Osteocyte (in vitro differentiated cells): ENCODE measurements around the gene TNS3. TPM values are rescaled to one million over a fixed set of nuclear protein-coding genes. Genes with fewer than 3 reads are reported as not detected.

Source experiments
- DNase-seq: peaks from one replicate; pipeline ENCODE4 v3.0.0; 2021; ENCODE audit warnings: mixed read lengths; ENCODE audit not compliant: unreplicated experiment; ENCODE audit errors: extremely low spot score
- H3K27ac Mint-ChIP-seq: one replicate; pipeline ENCODE4 v1.8.0; 2021; ENCODE audit warnings: mild to moderate bottlenecking, mixed read lengths; ENCODE audit not compliant: unreplicated experiment
- H3K27me3 Mint-ChIP-seq: one replicate; pipeline ENCODE4 v1.8.0; 2021; ENCODE audit warnings: mixed read lengths; ENCODE audit not compliant: unreplicated experiment
- H3K36me3 Mint-ChIP-seq: one replicate; pipeline ENCODE4 v1.8.0; 2021; ENCODE audit warnings: mixed read lengths; ENCODE audit not compliant: unreplicated experiment
- H3K4me1 Mint-ChIP-seq: one replicate; pipeline ENCODE4 v1.8.0; 2021; ENCODE audit warnings: mixed read lengths; ENCODE audit not compliant: unreplicated experiment
- H3K4me3 Mint-ChIP-seq: one replicate; pipeline ENCODE4 v1.8.0; 2021; ENCODE audit warnings: mild to moderate bottlenecking, moderate library complexity, mixed read lengths; ENCODE audit not compliant: unreplicated experiment
- H3K9me3 Mint-ChIP-seq: one replicate; pipeline ENCODE4 v1.8.0; 2021; ENCODE audit warnings: mixed read lengths; ENCODE audit not compliant: unreplicated experiment
- total RNA-seq: library from RNA; stranded (reverse); gene quantifications from 2 replicates; pipeline ENCODE4 v1.2.1, GENCODE V29; 2021
- TF ChIP-seq, protein P1 (sequence below): fragments of 200-600 bp; sonication (generic); IDR thresholded peaks from 2 replicates; pipeline ENCODE4 v1.5.0; 2021; ENCODE audit warnings: antibody characterized with exemption, mild to moderate bottlenecking, moderate library complexity

Gene TNS3
- total RNA-seq, 1 donor from 2014 or later, result 93.8 TPM

DNA sequence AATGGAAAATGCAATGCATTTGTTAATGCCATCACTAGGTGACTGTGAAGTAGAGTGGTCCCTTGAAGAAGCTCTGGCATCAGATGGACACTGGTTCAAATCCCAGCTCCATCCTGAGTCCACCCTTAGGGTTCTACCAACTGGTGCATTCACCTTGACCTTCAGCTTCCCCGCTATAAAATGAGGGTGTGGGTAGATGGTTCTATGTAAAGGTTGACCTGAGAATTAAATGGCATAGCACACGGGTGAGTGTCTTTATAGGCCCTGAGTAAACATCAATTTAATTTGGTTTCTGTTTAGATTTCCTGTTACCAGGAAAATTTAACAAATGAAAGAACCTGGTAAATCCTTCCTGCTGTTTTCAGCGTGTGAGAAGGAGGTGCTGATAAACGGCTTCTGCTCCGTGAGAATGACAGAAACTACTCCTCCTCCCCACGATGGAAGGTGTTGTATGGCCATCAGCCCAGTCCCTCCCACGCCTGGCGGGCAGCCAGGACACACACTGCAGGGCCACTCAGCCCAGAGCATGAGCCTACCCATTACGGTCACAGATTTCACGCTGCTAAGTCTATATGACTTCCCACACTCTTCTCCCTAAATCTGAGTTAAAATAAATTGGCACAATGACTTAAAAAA is 210.1 kb downstream of the TNS3 start:
- Mint-ChIP-seq H3K27ac (no peak overlapping the region), H3K4me1 (peaks cover 32% of the 10 kb centered on the region), H3K9me3 (no peaks in the 10 kb centered on the region), H3K36me3 (peaks cover 18% of the 10 kb centered on the region), H3K4me3 (no peak overlapping the region), H3K27me3 (no peaks in the 10 kb centered on the region)
- no peak for DNase-seq
- TF ChIP-seq, protein P1, sequence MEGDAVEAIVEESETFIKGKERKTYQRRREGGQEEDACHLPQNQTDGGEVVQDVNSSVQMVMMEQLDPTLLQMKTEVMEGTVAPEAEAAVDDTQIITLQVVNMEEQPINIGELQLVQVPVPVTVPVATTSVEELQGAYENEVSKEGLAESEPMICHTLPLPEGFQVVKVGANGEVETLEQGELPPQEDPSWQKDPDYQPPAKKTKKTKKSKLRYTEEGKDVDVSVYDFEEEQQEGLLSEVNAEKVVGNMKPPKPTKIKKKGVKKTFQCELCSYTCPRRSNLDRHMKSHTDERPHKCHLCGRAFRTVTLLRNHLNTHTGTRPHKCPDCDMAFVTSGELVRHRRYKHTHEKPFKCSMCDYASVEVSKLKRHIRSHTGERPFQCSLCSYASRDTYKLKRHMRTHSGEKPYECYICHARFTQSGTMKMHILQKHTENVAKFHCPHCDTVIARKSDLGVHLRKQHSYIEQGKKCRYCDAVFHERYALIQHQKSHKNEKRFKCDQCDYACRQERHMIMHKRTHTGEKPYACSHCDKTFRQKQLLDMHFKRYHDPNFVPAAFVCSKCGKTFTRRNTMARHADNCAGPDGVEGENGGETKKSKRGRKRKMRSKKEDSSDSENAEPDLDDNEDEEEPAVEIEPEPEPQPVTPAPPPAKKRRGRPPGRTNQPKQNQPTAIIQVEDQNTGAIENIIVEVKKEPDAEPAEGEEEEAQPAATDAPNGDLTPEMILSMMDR, result no peak

DNA sequence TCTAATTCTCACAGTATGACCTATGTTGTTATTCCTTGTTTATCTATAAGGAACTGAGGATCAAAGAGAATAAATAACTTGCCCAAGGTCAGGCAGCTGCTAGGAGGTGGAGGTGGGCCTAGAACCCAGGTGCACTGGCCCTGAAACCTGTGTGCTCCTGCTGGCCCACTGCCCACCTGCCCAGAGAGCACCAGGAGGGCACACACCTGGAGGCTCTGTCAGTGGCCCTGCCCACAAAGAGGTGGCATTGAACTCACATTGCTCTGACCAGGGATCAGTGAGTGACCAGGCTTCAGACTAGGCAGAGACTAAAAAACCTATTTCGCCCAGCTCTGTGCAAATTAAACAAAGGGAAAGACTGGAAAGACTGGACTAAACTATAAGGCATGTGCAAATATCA is 210.6 kb downstream of the TNS3 start:
- no peaks in the 10 kb centered on the region for H3K9me3 Mint-ChIP-seq
- H3K27me3 Mint-ChIP-seq, result no peaks in the 10 kb centered on the region
- DNase-seq, result no peak
- H3K36me3 Mint-ChIP-seq, result peaks cover 15% of the 10 kb centered on the region
- peaks cover 30% of the 10 kb centered on the region for H3K4me1 Mint-ChIP-seq
- TF ChIP-seq, protein P1, result no peak
- no peak overlapping the region for H3K4me3 Mint-ChIP-seq
- H3K27ac Mint-ChIP-seq, result no peak overlapping the region

DNA sequence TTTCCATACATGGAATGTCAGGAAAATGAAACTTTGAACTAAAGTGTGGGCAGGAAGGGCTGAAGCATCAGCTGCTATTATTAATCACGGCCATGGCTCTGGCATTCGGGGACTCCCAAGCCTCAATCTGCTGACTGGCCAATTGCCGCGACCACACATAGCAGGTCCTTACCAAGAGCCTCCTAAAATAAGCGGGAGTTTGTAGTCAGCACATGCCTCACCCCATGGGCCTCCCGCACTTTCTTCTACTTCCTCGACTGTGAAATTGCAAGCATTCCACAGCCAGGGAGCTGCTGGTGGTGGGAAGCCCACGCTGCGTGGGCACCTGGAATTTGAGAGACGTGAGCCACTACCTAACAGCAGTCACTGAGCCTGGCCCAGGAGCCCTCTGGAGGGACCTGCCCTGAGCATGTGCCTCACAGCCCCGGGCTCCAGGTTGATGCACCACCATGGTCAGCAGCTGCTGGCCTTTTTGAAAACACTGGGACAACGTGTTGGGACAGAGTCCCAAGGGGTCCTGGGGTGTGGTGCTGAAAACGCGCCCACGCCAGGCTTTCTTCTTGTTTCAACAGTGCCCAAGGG is 211.4 kb downstream of the TNS3 start:
- DNase-seq, result no peak
- H3K4me1 Mint-ChIP-seq, result peaks cover 24% of the 10 kb centered on the region
- H3K36me3 Mint-ChIP-seq, result peaks cover 13% of the 10 kb centered on the region
- no peak overlapping the region for H3K27ac Mint-ChIP-seq
- no peak overlapping the region for H3K4me3 Mint-ChIP-seq
- no peaks in the 10 kb centered on the region for H3K27me3 Mint-ChIP-seq
- TF ChIP-seq, protein P1, result no peak
- no peaks in the 10 kb centered on the region for H3K9me3 Mint-ChIP-seq

DNA sequence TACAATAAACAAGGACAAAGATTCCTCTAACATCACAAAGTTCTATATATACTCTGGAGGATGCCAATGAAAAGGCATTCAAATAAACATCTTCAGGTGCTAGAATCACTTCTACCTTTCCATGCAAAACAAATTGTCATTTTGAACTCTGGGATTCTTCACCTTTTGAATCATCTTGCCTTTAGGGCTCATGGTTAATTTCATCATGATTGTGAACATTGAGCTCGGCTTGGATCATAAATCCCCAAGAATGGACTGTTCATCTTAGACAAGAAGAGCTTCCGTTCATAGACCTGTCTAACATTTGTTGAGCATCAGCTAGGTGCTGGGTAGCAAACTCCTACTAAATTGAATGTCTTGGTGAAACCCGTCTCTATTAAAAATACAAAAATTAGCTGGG is 212.2 kb downstream of the TNS3 start:
- H3K4me1 Mint-ChIP-seq, result peaks cover 16% of the 10 kb centered on the region
- H3K4me3 Mint-ChIP-seq, result no peak overlapping the region
- no peaks in the 10 kb centered on the region for H3K27me3 Mint-ChIP-seq
- DNase-seq, result no peak
- H3K9me3 Mint-ChIP-seq, result no peaks in the 10 kb centered on the region
- TF ChIP-seq, protein P1, result no peak
- H3K27ac Mint-ChIP-seq, result no peak overlapping the region
- peaks cover 13% of the 10 kb centered on the region for H3K36me3 Mint-ChIP-seq

DNA sequence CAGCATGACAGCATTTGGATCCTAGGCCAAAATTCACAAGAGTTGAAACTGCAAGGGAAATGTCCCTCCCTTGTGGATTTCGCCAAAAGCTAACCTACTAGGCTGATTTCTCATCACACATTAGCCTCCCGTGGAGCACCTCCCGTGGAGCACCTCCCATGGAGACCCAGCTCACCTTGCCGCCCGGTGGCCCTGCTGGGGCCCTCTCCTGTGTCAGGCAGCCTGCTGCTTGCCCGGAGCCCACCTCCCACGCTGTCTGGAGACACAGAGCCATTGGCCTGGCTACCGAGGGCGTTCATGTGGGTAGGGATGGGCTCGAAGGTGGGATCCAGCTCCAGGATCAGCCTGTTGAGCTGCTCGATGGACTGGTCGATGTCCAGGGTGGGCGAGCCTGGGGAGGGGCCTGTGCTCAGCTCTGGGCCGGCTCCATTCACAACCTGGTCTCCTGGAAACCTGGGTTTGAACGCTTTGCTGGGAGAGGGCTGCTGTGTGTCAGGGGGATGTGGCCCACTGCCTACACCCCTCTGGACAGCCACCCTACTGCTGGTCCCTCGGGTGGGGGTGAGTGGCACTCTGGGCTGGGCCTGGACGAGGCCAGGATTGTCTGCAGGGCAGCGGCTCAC is 213.6 kb downstream of the TNS3 start:
- H3K4me1 Mint-ChIP-seq, result peaks cover 9% of the 10 kb centered on the region
- TF ChIP-seq, protein P1, result no peak
- DNase-seq, result no peak
- no peak overlapping the region for H3K27ac Mint-ChIP-seq
- H3K9me3 Mint-ChIP-seq, result no peaks in the 10 kb centered on the region
- peaks cover 11% of the 10 kb centered on the region for H3K36me3 Mint-ChIP-seq
- no peaks in the 10 kb centered on the region for H3K27me3 Mint-ChIP-seq
- no peak overlapping the region for H3K4me3 Mint-ChIP-seq
